ENCODE results near the gene SDHC.
"Not testable (repeated sequence)": the region's sequence is repeated elsewhere in the genome, so short reads cannot be mapped to it uniquely, and the experiment has no call there.

Gene SDHC

DNA sequence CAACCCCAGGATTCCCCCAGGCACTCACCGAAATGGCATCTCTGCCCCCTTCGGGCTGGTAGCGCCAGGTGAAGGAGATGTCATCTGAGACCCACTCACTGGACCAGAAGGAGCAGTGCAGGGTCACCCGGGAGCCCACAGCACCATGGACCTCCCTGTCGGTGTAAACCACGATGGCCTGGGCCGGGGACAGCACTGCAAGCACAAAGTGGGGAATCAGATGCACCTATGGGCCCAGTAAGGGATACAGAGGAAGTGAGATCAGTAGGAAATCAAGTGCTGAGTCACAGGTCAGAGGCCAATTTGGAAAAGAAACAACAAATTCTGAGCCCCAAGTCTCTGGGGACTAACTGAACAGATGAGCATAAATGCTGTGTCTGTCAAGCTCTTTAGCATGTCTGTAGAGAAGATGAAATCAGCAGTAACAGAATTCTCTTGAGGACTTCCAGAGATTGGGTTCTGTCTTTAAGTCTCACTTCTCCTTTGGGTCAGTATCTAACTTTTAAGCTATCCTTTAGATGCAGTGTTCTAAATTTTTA lies 6.9 kb upstream of the SDHC start:
- peak; percentile 17 for DNase-seq
- in situ Hi-C loops (cut with HindIII; ENCODE audit: low pct_ligation_motif_present, low pct_unique_long_range_greater_than_20kb, low sequenced_read_pairs) = loop anchor here (25.0 kb wide), 1 partner anchor 95 kb away; the partner anchor contains the start of genes APOA2, FCER1G and NDUFS2

DNA sequence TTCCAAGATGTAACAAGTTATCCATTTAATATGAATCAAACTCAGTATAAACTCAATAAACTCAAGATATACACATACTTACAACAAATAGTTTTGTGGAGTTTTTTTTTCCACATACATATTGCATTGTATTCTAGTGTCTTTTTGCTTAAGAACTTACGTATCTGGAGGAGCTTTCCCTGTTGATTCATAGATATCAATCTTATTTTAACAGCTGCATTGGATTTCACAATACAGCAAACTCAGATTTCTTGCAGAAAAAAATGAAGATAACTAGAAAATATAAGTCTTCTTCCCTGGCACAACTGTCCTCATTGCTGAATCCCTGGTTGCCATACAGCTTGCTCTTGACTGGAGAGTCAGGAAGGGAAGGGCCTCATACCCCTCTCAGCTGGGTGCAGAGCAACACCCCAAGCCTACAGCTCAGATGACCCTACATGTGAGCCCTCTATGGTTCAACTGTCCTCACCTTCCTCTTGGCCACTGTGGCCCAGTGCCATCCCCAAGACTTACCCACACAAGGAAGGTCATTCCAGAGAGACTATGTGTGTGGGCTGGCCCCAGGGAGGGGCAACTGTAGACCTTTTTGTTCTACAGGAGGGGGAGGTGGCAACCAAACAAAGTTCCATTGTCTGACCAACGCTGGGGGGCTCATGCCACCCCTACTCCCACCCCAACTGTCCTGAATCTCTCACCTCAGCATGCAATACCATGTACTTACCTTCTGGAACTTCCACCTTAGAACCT lies 6.1 kb upstream of the SDHC start:
- no peak for DNase-seq
- in situ Hi-C loops (cut with HindIII; ENCODE audit: low pct_ligation_motif_present, low pct_unique_long_range_greater_than_20kb, low sequenced_read_pairs) = loop anchor here (25.0 kb wide), 1 partner anchor 96 kb away; the partner anchor contains the start of genes APOA2, FCER1G and NDUFS2

DNA sequence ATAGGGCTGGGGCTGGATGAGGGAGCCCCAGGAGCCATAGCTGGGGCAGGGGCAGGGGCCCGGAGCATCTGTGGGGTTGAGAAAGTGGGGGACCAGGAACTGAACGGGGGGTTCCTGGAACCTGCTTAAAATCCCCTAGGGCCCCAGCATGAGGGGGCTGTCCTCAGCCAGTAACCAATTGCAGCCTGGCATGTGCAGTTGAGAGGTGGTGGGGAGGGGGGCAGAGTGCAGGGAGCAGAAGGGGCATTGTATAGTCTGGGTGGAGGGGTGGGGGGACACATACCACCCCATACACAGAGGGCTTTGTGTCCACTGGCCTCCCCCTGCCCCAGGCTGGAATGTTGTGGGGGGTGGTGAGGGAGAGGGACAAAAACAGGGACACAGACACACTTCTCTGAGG lies 4.3 kb upstream of the SDHC start, which contains the start of gene MPZ:
MPZ (minus strand) TSS at position 101 of the 400 bp plus-strand sequence; CDS start at position 38, 63 bp downstream.
- no peak for DNase-seq
- in situ Hi-C loops (cut with HindIII; ENCODE audit: low pct_ligation_motif_present, low pct_unique_long_range_greater_than_20kb, low sequenced_read_pairs) = loop anchor here (25.0 kb wide), 1 partner anchor 98 kb away; the partner anchor contains the start of genes APOA2, FCER1G and NDUFS2

DNA sequence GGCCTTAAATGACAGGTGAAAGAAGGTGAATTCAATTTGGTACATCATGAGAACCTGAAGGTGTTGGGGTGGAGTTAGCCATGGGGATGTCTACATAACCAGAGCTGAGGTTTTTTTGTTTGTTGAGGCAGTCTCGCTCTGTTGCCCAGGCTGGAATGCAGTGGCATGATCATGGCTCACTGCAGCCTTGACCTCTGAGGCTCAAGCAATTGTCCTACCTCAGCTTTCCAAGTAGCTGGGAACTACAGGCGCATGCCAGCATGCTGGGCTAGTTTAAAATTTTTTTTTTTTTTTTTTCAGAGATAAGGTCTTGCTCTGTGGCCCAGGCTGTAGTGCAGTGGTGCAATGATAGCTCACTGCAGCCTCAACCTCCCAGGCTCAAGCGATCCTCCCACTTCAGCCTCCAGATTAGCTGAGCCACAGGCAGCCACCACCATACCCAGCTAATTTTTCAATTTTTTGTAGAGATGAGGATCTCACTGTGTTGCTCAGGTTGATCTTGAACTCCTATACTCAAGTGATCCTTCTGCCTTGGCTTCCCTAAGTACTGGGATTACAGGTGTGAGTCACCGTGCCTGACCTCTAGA lies 2.5 kb upstream of the SDHC start:
- in situ Hi-C loops (cut with HindIII; ENCODE audit: low pct_ligation_motif_present, low pct_unique_long_range_greater_than_20kb, low sequenced_read_pairs) = loop anchor here (25.0 kb wide), 1 partner anchor 99 kb away; the partner anchor contains the start of genes APOA2, FCER1G and NDUFS2
- DNase-seq = peak; percentile 81

DNA sequence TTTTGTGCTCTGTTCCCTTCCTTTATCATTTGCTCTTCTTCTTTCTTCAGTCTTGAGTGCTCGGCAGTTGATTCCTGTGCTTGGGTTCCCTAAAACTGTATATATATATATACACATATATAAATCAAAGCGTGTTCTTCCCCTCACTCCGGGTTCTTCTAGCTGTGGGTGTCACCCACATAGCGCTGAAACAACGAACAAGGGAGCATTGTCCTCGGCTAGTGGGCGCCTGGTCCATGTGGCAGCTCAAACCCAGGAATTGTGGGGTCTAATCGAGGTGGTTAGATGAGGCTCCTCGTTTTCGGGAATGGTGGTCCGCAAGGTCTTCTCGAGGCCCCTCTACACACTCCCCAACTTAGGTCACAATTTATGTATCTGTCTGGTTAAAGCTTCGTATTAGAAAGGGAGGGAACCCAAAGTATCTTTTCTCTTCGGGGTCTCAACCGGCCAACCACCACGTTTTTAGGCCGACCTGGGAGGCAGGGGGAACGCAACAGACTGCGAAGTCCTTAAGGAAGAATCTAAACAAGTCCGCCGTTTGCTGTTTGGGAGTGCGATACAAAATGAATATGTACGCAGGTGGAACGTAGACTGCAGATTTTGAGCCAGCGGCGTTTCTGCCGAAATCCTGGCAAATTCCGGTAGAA lies 504 bp upstream of the SDHC start:
- in situ Hi-C loops (cut with HindIII; ENCODE audit: low pct_ligation_motif_present, low pct_unique_long_range_greater_than_20kb, low sequenced_read_pairs) = loop anchor here (25.0 kb wide), 1 partner anchor 101 kb away; the partner anchor contains the start of genes APOA2, FCER1G and NDUFS2
- no peak for DNase-seq

DNA sequence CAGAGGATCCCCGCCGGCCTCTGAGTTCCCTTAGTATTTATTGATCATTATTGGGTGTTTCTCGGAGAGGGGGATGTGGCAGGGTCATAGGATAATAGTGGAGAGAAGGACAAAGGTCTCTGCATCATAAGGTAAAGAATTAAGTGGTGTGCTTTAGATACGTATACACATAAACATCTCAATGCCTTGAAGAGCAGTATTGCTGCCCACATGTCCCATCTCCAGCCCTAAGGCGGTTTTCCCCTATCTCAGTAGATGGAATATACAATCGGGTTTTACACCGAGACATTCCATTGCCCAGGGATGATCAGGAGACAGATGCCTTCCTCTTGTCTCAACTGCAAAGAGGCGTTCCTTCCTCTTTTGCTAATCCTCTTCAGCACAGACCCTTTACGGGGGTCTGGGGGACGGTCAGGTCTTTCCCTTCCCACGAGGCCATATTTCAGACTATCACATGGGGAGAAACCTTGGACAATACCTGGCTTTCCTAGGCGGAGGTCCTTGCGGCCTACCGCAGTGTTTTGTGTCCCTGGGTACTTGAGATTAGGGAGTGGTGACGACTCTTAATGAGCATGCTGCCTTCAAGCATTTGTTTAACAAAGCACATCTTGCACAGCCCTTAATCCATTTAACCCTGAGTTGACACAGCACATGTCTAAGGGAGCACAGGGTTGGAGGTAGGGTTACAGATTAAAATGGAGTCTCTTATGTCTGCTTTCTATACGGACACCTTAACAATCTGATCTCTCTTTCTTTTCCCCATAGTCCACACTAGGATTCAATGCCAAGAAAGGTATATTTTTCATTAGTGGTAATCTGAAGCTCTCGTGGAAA lies 1.9 kb downstream of the SDHC start:
- not testable (repeated sequence) for DNase-seq

DNA sequence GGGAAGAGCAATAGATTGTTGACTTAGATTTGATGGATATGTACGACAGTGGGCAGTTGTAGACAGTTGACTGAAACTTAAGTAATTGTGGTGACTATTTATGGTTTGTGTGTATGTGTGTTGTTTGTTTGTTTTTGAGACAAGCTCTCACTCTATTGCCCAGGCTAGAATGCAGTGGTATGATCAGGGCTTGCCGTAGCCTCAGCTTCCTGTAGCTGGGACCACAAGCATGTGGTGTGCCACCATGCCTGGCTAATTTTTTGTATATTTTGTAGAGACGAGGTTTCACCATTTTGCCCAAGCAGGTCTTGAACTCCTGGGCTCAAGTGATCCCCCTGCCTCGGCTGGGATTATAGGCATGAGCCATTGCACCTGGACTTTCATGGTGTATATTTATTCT lies 9.8 kb downstream of the SDHC start:
- DNase-seq = no peak
- in situ Hi-C loops (cut with HindIII; ENCODE audit: low pct_ligation_motif_present, low pct_unique_long_range_greater_than_20kb, low sequenced_read_pairs) = loop anchor here (25.0 kb wide), 1 partner anchor 112 kb away; the partner anchor contains the start of genes APOA2, FCER1G and NDUFS2

More for the DNA sequence above, 1.9 kb downstream of the SDHC start:
- in situ Hi-C loops (cut with HindIII; ENCODE audit: low pct_ligation_motif_present, low pct_unique_long_range_greater_than_20kb, low sequenced_read_pairs) = loop anchor here (25.0 kb wide), 1 partner anchor 104 kb away; the partner anchor contains the start of genes APOA2, FCER1G and NDUFS2

DNA sequence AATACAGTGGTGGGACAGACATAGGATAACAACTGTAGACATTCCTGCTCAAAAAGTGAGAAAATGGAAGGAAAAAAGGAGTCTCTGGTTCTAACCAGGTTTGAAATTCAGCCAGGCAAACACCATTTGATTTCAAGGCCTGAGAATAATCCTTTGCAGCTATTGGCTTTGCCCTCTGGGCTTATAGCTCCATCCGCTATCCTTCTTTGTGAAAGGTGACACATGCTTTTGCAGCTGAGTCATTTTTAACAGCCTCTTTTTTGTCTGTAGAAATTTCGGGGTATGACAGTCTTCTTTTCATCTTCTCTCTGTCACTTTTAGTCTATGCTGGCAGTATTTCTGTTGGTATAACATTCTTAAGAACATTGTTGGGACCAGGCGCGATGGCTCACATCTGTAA lies 16.2 kb downstream of the SDHC start:
- in situ Hi-C loops (cut with HindIII; ENCODE audit: low pct_ligation_motif_present, low pct_unique_long_range_greater_than_20kb, low sequenced_read_pairs) = no loop called here
- DNase-seq = no peak

DNA sequence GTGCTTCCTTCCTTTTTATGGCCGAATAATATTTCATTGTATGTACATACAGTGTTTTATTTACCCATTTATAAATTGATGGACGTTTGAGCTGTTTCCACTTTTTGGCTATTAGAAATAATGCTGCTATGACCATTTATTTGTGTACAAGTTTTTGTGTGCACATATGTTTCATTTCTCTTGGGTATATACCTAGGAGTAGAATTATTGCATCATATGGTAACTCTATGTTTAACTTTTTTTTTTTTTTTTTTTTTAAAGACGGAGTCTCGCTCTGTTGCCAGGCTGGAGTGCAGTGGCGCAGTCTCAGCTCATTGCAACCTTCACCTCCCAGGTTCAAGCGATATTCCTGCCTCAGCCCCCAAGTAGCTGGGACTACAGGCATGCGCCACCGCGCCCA lies 19.0 kb downstream of the SDHC start:
- DNase-seq = no peak
- in situ Hi-C loops (cut with HindIII; ENCODE audit: low pct_ligation_motif_present, low pct_unique_long_range_greater_than_20kb, low sequenced_read_pairs) = no loop called here

DNA sequence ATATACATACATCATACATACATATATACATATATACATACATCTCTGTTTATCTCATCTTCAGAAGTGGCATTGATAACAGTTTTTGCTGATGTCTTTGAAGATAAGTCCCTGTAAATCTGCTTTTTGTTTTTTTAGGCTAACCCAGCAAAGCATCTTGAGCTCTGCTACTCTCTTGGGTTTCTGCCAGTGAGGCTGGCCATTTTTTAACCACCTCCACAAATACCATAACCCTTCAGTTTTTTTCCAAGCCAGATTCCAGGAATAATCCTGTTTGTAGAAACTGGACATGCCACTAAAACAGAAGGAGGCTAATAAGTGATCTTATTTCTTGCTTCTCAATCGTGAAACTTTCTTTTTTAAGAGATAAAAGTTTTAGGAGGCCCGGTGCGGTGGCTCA lies 21.6 kb downstream of the SDHC start:
- DNase-seq = peak; percentile 64
- in situ Hi-C loops (cut with HindIII; ENCODE audit: low pct_ligation_motif_present, low pct_unique_long_range_greater_than_20kb, low sequenced_read_pairs) = no loop called here

DNA sequence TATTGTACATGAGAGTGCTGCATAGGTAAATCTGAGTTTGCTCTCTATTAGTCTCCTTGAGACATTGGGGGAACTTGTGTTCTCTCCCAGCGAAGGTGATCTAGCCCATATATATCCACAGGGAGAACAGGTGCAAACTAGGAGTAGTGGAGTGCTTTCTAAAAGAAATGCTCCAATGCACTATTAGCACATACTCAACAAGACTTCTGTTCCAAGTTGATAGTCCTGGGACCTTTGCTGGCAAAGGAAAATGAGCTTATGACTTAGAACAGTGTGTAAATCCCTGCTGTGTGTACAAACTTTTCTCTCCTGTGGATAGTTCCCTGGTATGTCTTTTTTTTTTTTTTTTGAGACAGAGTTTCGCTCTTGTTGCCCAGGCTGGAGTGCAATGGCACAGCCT lies 28.0 kb downstream of the SDHC start:
- DNase-seq = no peak
- in situ Hi-C loops (cut with HindIII; ENCODE audit: low pct_ligation_motif_present, low pct_unique_long_range_greater_than_20kb, low sequenced_read_pairs) = no loop called here

DNA sequence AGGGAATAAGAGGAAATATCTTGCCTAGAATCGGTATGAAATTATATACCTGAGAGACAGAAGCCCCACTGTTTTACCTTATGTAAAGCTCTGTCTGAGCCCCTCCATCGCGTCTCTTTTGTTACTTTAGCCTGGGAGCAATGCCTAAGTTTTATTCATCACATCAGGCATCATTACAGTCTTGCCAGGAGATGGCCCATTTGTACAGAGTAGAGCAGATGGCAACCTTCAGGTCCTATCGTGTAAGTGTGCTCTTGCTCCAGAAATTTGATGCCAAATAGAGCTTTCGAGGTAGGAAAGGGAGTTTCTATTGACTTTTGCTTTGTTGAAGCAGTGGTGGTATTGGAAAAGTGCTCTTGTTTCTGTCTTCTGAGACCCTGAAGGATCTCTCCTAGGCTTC lies 28.6 kb downstream of the SDHC start:
- in situ Hi-C loops (cut with HindIII; ENCODE audit: low pct_ligation_motif_present, low pct_unique_long_range_greater_than_20kb, low sequenced_read_pairs) = no loop called here
- DNase-seq = no peak

DNA sequence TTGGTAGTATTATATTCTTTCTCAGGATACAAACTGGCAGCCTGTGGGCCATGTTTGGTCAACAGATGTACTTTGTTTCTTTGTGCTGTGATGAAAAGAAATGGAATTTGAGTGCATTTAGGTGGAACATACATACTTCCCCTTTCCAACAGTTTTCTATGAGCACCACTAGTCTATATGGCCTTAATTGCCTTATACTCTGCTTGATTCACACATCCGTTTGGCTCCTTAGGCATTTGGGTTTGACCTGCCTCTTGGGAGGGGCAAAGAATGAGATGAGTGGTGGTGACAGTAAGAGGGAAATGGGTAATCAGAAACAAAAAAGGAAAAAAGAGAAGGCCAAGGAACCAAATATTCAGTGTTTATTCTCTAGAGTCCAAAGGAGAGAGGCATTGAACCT lies 36.5 kb downstream of the SDHC start:
- no peak for DNase-seq
- in situ Hi-C loops (cut with HindIII; ENCODE audit: low pct_ligation_motif_present, low pct_unique_long_range_greater_than_20kb, low sequenced_read_pairs) = no loop called here

DNA sequence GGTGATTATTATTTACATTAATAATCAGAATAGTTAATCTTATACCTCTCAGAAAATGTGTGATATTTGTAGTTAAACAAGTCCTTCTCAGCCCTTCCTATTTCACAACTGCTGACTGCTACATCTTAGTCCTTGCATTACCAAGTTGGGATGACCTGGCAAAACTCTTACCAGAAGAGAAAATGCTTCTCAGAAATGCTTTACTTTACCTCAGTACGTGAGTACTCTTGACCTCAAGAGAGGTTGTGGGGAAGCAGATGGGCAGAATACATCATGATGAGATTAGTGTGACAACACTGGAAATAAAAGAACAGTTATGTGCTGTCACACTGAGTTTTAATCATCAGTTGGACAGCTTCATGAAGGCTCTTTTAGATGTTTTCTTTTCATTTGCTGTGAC lies 37.3 kb downstream of the SDHC start:
- DNase-seq = no peak
- in situ Hi-C loops (cut with HindIII; ENCODE audit: low pct_ligation_motif_present, low pct_unique_long_range_greater_than_20kb, low sequenced_read_pairs) = no loop called here

DNA sequence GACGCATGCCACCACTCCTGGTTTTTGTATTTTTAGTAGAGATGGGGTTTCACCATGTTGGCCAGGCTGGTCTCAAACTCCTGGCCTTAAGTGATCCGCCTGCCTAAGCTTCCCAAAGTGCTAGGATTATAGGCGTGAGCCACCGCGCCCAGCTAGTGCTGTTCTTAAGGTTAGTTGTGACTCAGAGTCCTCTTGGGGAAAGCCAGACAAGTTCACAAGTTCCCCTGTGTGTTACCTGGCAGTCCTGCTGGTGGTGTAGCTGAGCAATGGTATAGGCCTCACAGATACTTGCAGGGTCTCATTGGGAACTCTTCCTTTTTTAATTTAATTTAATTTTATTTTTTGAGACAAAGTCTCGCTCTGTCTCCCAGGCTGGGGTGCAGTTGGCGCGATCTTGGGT lies 42.9 kb downstream of the SDHC start:
- DNase-seq = no peak
- in situ Hi-C loops (cut with HindIII; ENCODE audit: low pct_ligation_motif_present, low pct_unique_long_range_greater_than_20kb, low sequenced_read_pairs) = no loop called here

DNA sequence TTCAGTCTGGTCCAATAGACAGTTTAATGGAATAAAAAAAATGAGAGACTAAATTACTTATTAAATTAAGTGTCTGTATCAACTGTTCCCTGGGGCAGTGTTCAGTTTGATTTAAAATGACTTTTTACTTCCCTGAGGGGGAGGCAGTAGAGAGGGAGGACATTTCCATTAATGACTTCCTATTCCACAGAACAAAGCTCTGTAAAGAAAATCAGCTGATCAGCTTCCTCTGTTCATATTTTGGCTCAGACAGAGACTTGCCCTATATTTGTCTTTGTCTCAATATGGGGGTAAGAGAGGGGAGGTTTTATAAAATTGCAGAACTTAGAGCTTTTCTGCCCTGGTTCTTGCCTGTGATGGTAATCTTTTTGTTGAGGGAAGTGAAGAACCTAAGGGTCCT lies 45.1 kb downstream of the SDHC start:
- in situ Hi-C loops (cut with HindIII; ENCODE audit: low pct_ligation_motif_present, low pct_unique_long_range_greater_than_20kb, low sequenced_read_pairs) = no loop called here
- DNase-seq = no peak

DNA sequence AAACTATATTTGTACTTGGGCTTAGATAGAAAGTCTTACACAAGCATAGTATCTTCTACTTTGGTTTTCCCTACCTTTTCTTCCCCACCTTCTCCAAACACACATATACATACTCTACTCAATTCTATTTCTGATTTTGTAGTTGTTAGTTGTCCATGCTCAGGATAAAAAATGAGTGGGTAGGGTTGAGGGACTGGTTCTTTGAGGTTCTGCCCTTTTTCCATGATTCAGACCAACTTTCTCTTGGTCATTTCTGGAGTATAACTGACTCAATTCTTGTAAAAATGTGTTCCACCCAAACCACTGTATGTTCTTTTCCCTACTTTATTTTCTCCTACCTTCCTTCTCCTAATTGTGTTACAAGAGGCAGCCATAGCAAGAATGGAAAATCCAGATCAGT lies 50.2 kb downstream of the SDHC start:
- in situ Hi-C loops (cut with HindIII; ENCODE audit: low pct_ligation_motif_present, low pct_unique_long_range_greater_than_20kb, low sequenced_read_pairs) = no loop called here

DNA sequence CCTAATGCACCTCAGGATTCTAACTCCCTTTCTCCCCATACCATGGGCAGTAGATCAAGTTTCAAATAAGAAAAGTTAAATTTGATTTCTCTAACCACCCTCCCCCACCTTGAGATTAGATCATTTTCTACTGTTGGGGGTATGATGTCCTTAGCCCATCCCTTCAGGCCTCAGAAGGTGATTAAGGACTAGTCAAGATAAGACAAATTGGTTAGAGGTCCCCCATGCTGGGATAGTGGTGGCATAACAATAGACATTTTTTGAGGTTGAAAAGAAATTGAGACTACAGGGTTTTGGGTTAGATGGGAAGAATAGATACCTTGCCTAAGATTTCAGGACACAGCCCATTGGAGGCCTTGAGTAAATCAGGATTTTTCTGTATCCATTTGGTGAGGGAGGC lies 51.0 kb downstream of the SDHC start:
- in situ Hi-C loops (cut with HindIII; ENCODE audit: low pct_ligation_motif_present, low pct_unique_long_range_greater_than_20kb, low sequenced_read_pairs) = no loop called here
- DNase-seq = no peak

More for the DNA sequence above, 50.2 kb downstream of the SDHC start:
- DNase-seq = no peak

Measured in ACHN (cell line).